ENCODE data around the gene PADI3.

Gene PADI3

GRCh38 chr1:17243274-17243673, 5.6 kb upstream of the PADI3 start:
- no peak for DNase-seq (ENCODE audit: low spot score)

- no peak for DNase-seq (ENCODE audit: low spot score)
Measured at GRCh38 chr1:17244821-17245740, 3.8 kb upstream of the PADI3 start.

- DNase-seq (ENCODE audit: low spot score) = no peak
Measured at GRCh38 chr1:17245816-17246325, 3.0 kb upstream of the PADI3 start.

GRCh38 chr1:17246971-17247370, 1.9 kb upstream of the PADI3 start:
- DNase-seq (ENCODE audit: low spot score) = no peak

GRCh38 chr1:17250601-17251000, 1.7 kb downstream of the PADI3 start:
- DNase-seq (ENCODE audit: low spot score) = no peak

- DNase-seq (ENCODE audit: low spot score) = no peak
Measured at GRCh38 chr1:17251246-17251645, 2.3 kb downstream of the PADI3 start.

- DNase-seq (ENCODE audit: low spot score) = no peak
Measured at GRCh38 chr1:17251701-17252376, 2.9 kb downstream of the PADI3 start.

GRCh38 chr1:17255336-17255735, 6.4 kb downstream of the PADI3 start:
- no peak for DNase-seq (ENCODE audit: low spot score)

- DNase-seq (ENCODE audit: low spot score) = no peak
Measured at GRCh38 chr1:17258116-17258757, 9.3 kb downstream of the PADI3 start.

- DNase-seq (ENCODE audit: low spot score) = no peak
Measured at GRCh38 chr1:17258758-17259130, 9.8 kb downstream of the PADI3 start.

GRCh38 chr1:17259233-17259873, 10.5 kb downstream of the PADI3 start:
- no peak for DNase-seq (ENCODE audit: low spot score)

GRCh38 chr1:17260264-17260663, 11.4 kb downstream of the PADI3 start:
- DNase-seq (ENCODE audit: low spot score) = no peak

GRCh38 chr1:17260738-17261137, 11.8 kb downstream of the PADI3 start:
- DNase-seq (ENCODE audit: low spot score) = no peak

GRCh38 chr1:17263936-17264335, 15.0 kb downstream of the PADI3 start:
- DNase-seq (ENCODE audit: low spot score) = no peak

GRCh38 chr1:17264470-17264869, 15.6 kb downstream of the PADI3 start:
- no peak for DNase-seq (ENCODE audit: low spot score)

GRCh38 chr1:17265162-17265561, 16.3 kb downstream of the PADI3 start:
- no peak for DNase-seq (ENCODE audit: low spot score)

- no peak for DNase-seq (ENCODE audit: low spot score)
Measured at GRCh38 chr1:17265950-17266349, 17.1 kb downstream of the PADI3 start.

GRCh38 chr1:17270891-17271765, 22.2 kb downstream of the PADI3 start:
- no peak for DNase-seq (ENCODE audit: low spot score)

- DNase-seq (ENCODE audit: low spot score) = no peak
Measured at GRCh38 chr1:17272066-17272465, 23.2 kb downstream of the PADI3 start.

- no peak for DNase-seq (ENCODE audit: low spot score)
Measured at GRCh38 chr1:17272646-17273045, 23.7 kb downstream of the PADI3 start.

GRCh38 chr1:17273096-17273495, 24.2 kb downstream of the PADI3 start:
- DNase-seq (ENCODE audit: low spot score) = no peak

Data from HuH-7 (cell line).